Stomach (tissue), 9 donors: Measurements from ENCODE around the gene OAS3. TPM values are rescaled to one million over a fixed set of nuclear protein-coding genes. Genes with fewer than 3 reads are reported as not detected.

Source experiments
- DNase-seq, 2 donors: peaks; one replicate each; pipeline versions ENCODE4 v3.0.0 to v3.0.0-alpha.2; 2013 to 2019
- H3K27ac ChIP-seq, 5 donors: fragments of 200-600 bp in 4 of 5; sonication (generic) in 4 of 5; one replicate each; pipeline ENCODE4 v1.5.1; 2013 to 2019; ENCODE audit warnings: mild to moderate bottlenecking in 1 of 5, moderate library complexity in 1 of 5
- H3K27me3 ChIP-seq, 3 donors: fragments of 200-600 bp; sonication (generic); one replicate each; pipeline ENCODE4 v1.5.1; 2017 to 2019; ENCODE audit warnings: mixed run types in 1 of 3
- H3K36me3 ChIP-seq, 4 donors: fragments of 200-600 bp; sonication (generic); 1 replicate in 3 of 4; 2 replicates in 1 of 4; pipeline ENCODE4 v1.5.1; 2016 to 2019
- H3K4me1 ChIP-seq, 4 donors: fragments of 200-600 bp; sonication (generic); one replicate each; pipeline ENCODE4 v1.5.1; 2016 to 2019
- H3K4me3 ChIP-seq, 4 donors: fragments of 200-600 bp; sonication (generic) in 3 of 4; one replicate each; pipeline ENCODE4 v1.5.1; 2016 to 2019; ENCODE audit warnings: mild to moderate bottlenecking in 1 of 4
- H3K9me3 ChIP-seq, 4 donors: fragments of 200-600 bp; sonication (generic); one replicate each; pipeline ENCODE4 v1.5.1; 2016 to 2019
- CTCF ChIP-seq, 7 experiments: fragments of 450-650 bp in 4 of 7; fragments of 200-600 bp in 3 of 7; sonication (generic) in 3 of 7; IDR thresholded peaks; one replicate each; pipeline ENCODE4 v1.5.1; 2016 to 2019; ENCODE audit warnings: antibody characterized with exemption in 7 of 7, control low read depth in 2 of 7, mild to moderate bottlenecking in 1 of 7
- EP300 ChIP-seq: sonication (generic); formaldehyde crosslinking; IDR thresholded peaks from one replicate; pipeline ENCODE4 v1.6.1; 2017; ENCODE audit warnings: antibody characterized with exemption
- POLR2A ChIP-seq, 4 donors: fragments of 450-650 bp; IDR thresholded peaks; one replicate each; pipeline ENCODE4 v1.6.1; 2016; ENCODE audit warnings: antibody characterized with exemption in 4 of 4, control low read depth in 2 of 4, mild to moderate bottlenecking in 1 of 4, moderate library complexity in 1 of 4
- POLR2AphosphoS5 ChIP-seq, 3 donors: sonication (generic); formaldehyde crosslinking; IDR thresholded peaks; one replicate each; pipeline ENCODE4 v1.6.1; 2016; ENCODE audit warnings: antibody characterized with exemption in 3 of 3
- WGBS, 5 donors: extraction: QIAGEN DNeasy Blood & Tissue Kit in 3 of 5; methylation state at CpG; one replicate each; pipeline versions ENCODE4 v1.1.5 to v1.1.7; 2013 to 2018; 5-methylcytosine and 5-hydroxymethylcytosine counted together
- intact Hi-C: fragments of 100-400 bp; cut with DNase I; formaldehyde crosslinking; loops from one replicate; pipeline ENCODE4 v1.15.1; 2023; ENCODE audit warnings: low total_unique reads
- polyA plus RNA-seq, 3 donors: library from polyadenylated mRNA; stranded (reverse); fragments of 200-250 nt; gene quantifications; one replicate each; pipeline ENCODE4 v1.2.3, GENCODE V29; 2013
- total RNA-seq, 5 donors: library from RNA; depleted of rRNA; stranded (reverse); fragments of >200 nt; gene quantifications; one replicate each; pipeline versions ENCODE4 v1.1.0 to v1.2.3, GENCODE V29; 2014 to 2016
- donor health status: healthy with polysubstance abuse.
- donor health status: Bipolar disorder and iron deficiency.
- donor health status: healthy.

OAS3 gene
- total and polyA plus RNA-seq, 8 donors: 5.7 to 208 (median 9.8) TPM

- Histone ChIP-seq H3K36me3 (no peaks in the 10 kb centered on the region), H3K4me1 (peaks cover 0 to 18% (median 9%) of the 10 kb centered on the region in 4 donors), H3K27me3 (peaks cover 0 to 21% (median 0%) of the 10 kb centered on the region in 3 donors), H3K4me3 (no peak overlapping the region), H3K27ac (no peak overlapping the region), H3K9me3 (no peaks in the 10 kb centered on the region)
- intact Hi-C loops: no loop called here
- TF ChIP-seq POLR2AphosphoS5 (IDR thresholded peaks at IDR 0.05) (no peak), EP300 (no peak), CTCF (IDR thresholded peaks at IDR 0.05) (no peak), POLR2A (IDR thresholded peaks at IDR 0.05) (no peak)
- DNase-seq: peak; percentile 23 to 49
- WGBS, 5 donors: 63 to 85% (median 70%) methylated on average over 2 of the region's 2 CpGs
Observed at GRCh38 chr12:112901271-112901670, 37.0 kb upstream of the OAS3 start.

- H3K4me3 ChIP-seq: no peak overlapping the region
- intact Hi-C loops: no loop called here
- DNase-seq: no peak
- peaks cover 0 to 42% (median 31%) of the 10 kb centered on the region in 4 donors for H3K4me1 ChIP-seq
- peak overlapping the region in 3 of 5 donors; percentile 51 to 84 (median 63) for H3K27ac ChIP-seq
- H3K9me3 ChIP-seq: no peaks in the 10 kb centered on the region
- no peaks in the 10 kb centered on the region for H3K27me3 ChIP-seq
- TF ChIP-seq POLR2AphosphoS5 (IDR thresholded peaks at IDR 0.05): peak in 2 of 3 donors; percentile 17 to 42
- no peak for TF ChIP-seq CTCF (IDR thresholded peaks at IDR 0.05)
- H3K36me3 ChIP-seq: no peaks in the 10 kb centered on the region
Observed at GRCh38 chr12:112904571-112904970, 33.7 kb upstream of the OAS3 start.

GRCh38 chr12:112905451-112906089, 32.7 kb upstream of the OAS3 start:
- intact Hi-C loops: no loop called here
- Histone ChIP-seq H3K4me1 (peaks cover 0 to 51% (median 31%) of the 10 kb centered on the region in 4 donors), H3K27ac (peak overlapping the region in 4 of 5 donors; percentile 40 to 84 (median 82)), H3K27me3 (no peaks in the 10 kb centered on the region), H3K4me3 (no peak overlapping the region), H3K9me3 (no peaks in the 10 kb centered on the region), H3K36me3 (peaks cover 0 to 6% (median 1%) of the 10 kb centered on the region in 4 donors)
- TF ChIP-seq EP300 (no peak), POLR2AphosphoS5 (IDR thresholded peaks at IDR 0.05) (no peak), CTCF (IDR thresholded peaks at IDR 0.05) (no peak), POLR2A (IDR thresholded peaks at IDR 0.05) (no peak)
- DNase-seq: no peak
- 76 to 88% (median 84%) methylated on average over 4 of the region's 4 CpGs for WGBS, 5 donors

GRCh38 chr12:112906712-112907414, 31.4 kb upstream of the OAS3 start, which contains the start of gene OAS1:
OAS1 (plus strand) TSS chr12:112906962; CDS start chr12:112907040, 78 bp downstream.
- H3K4me1 ChIP-seq: peaks cover 0 to 59% (median 35%) of the 10 kb centered on the region in 4 donors
- 2 to 18% (median 4%) methylated on average over 4 of the region's 4 CpGs for WGBS, 5 donors

More at GRCh38 chr12:112906712-112907414, 31.4 kb upstream of the OAS3 start, which contains the start of gene OAS1:
- Histone ChIP-seq H3K4me3 (peak within 1 kb of the TSS; percentile 42 to 53 (median 45)), H3K36me3 (peaks cover 0 to 19% (median 12%) of the 10 kb centered on the region in 4 donors), H3K27me3 (no peaks in the 10 kb centered on the region), H3K27ac (peak within 1 kb of the TSS; percentile 41 to 84 (median 81)), H3K9me3 (peaks cover 0 to 1% (median 0%) of the 10 kb centered on the region in 4 donors)
- peak; percentile 35 to 88 for DNase-seq
- TF ChIP-seq POLR2AphosphoS5 (IDR thresholded peaks at IDR 0.05) (peak in 2 of 3 donors; percentile 82), POLR2A (IDR thresholded peaks at IDR 0.05) (no peak), EP300 (no peak)
- intact Hi-C loops: no loop called here
